Endothelial cell of umbilical vein (primary cell): ENCODE measurements around the gene SEMA4B. TPM values are rescaled to one million over a fixed set of nuclear protein-coding genes. Genes with fewer than 3 reads are reported as not detected.

ENCODE experiments used
- BruUV-seq: library from RNA; stranded (reverse); fragments of 400-500 nt; replicated peaks from 2 replicates; lab custom pipeline; 2021; lab: Mats Ljungman, UMichigan
- CTCF ChIA-PET: fragments of 300-600, 350-600 bp; sonication (Branson Sonifier 250); formaldehyde crosslinking; loops from one replicate; lab custom pipeline; 2021; ENCODE audit warnings: antibody characterized with exemption, inconsistent platforms; lab: Charles Lee
- POLR2A ChIA-PET: fragments of 300-600, 350-600 bp; sonication (Branson Sonifier 250); formaldehyde crosslinking; loops from one replicate; lab custom pipeline; 2021; ENCODE audit warnings: antibody characterized with exemption, inconsistent platforms; lab: Charles Lee
- DNase-seq: peaks from one replicate; pipeline ENCODE4 v3.0.0-alpha.2; 2011; ENCODE audit warnings: low read depth, low spot score
- FAIRE-seq: peaks from 2 replicates; lab custom pipeline; 2011; peaks lifted over from hg19 to GRCh38; lab: Jason Lieb, UNC
- H2AFZ ChIP-seq: 2 replicates; pipeline ENCODE4 v1.6.0; 2012; ENCODE audit warnings: low read depth, low read length, control low read depth, inconsistent platforms
- H3K27ac ChIP-seq: 2 replicates; pipeline ENCODE4 v1.5.1; 2011; ENCODE audit warnings: low read depth, mild to moderate bottlenecking, control low read depth, low read length, moderate library complexity; ENCODE audit not compliant: insufficient read depth
- H3K27me3 ChIP-seq, 2 experiments: 2 replicates each; pipeline versions ENCODE4 v1.6.0 to v1.6.1; 2011; ENCODE audit warnings: low read length in 2 of 2, mixed read lengths in 1 of 2; ENCODE audit not compliant: control insufficient read depth in 2 of 2, insufficient read depth in 2 of 2
- H3K36me3 ChIP-seq, 2 experiments: 2 replicates in 1 of 2; 3 replicates in 1 of 2; pipeline ENCODE4 v1.5.1; 2011; ENCODE audit warnings: low read length in 2 of 2, mild to moderate bottlenecking in 1 of 2, moderate library complexity in 1 of 2; ENCODE audit not compliant: control insufficient read depth in 2 of 2, insufficient read depth in 2 of 2; ENCODE audit errors: extremely low read depth in 1 of 2
- H3K4me1 ChIP-seq: 3 replicates; pipeline ENCODE4 v1.5.1; 2011; ENCODE audit warnings: mild to moderate bottlenecking, low read length; ENCODE audit not compliant: control insufficient read depth, insufficient read depth; ENCODE audit errors: extremely low read depth
- H3K4me2 ChIP-seq: 2 replicates; pipeline ENCODE4 v1.6.1; 2011; ENCODE audit warnings: low read length, control low read depth, mixed read lengths; ENCODE audit not compliant: insufficient read depth
- H3K4me3 ChIP-seq, 3 experiments: fragments of 200-600 bp in 1 of 3; sonication (generic), shearing (Covaris generic) in 1 of 3; replicated peaks in 1 of 3; 2 replicates each; pipeline ENCODE4 v1.5.1; 2011 to 2016; ENCODE audit warnings: control low read depth in 3 of 3, low read length in 3 of 3, mild to moderate bottlenecking in 2 of 3, inconsistent platforms in 1 of 3, low read depth in 1 of 3, moderate library complexity in 1 of 3; ENCODE audit not compliant: insufficient read depth in 1 of 3
- H3K79me2 ChIP-seq: 2 replicates; pipeline ENCODE4 v1.6.0; 2012; ENCODE audit warnings: low read length, inconsistent platforms; ENCODE audit not compliant: control insufficient read depth, insufficient read depth
- H3K9ac ChIP-seq: replicated peaks from 2 replicates; pipeline ENCODE3; 2011; ENCODE audit warnings: low read length, control low read depth; ENCODE audit not compliant: insufficient read depth; ENCODE audit errors: extremely low read depth
- H3K9me1 ChIP-seq: replicated peaks from 3 replicates; pipeline ENCODE4 v1.6.0; 2011; ENCODE audit warnings: mild to moderate bottlenecking, low read length; ENCODE audit not compliant: control insufficient read depth, insufficient read depth; ENCODE audit errors: extremely low read depth
- H3K9me3 ChIP-seq: replicated peaks from 2 replicates; pipeline ENCODE4 v1.5.1; 2012; ENCODE audit warnings: low read length, inconsistent platforms; ENCODE audit not compliant: control insufficient read depth, insufficient read depth
- H4K20me1 ChIP-seq: replicated peaks from 2 replicates; pipeline ENCODE3; 2011; ENCODE audit warnings: mild to moderate bottlenecking, low read length; ENCODE audit not compliant: control insufficient read depth, insufficient read depth; ENCODE audit errors: extremely low read depth
- FOS ChIP-seq: IDR thresholded peaks from 2 replicates; pipeline ENCODE4 v1.6.1; 2011; ENCODE audit warnings: mild to moderate bottlenecking, low read length, moderate library complexity, borderline replicate concordance; ENCODE audit not compliant: insufficient read depth
- GATA2 ChIP-seq: IDR thresholded peaks from 2 replicates; pipeline ENCODE4 v1.7.0; 2011; ENCODE audit warnings: low read depth, mild to moderate bottlenecking, moderate library complexity, mixed read lengths, low read length; ENCODE audit not compliant: insufficient read length, insufficient read depth
- dilution Hi-C: fragments of 300-500 bp; cut with MboI; formaldehyde crosslinking; loops from one replicate; pipeline ENCODE4 v1.15.0; 2019; ENCODE audit warnings: low sequenced_read_pairs; ENCODE audit not compliant: extremely low pct_ligation_motif_present
- intact Hi-C: fragments of 100-400 bp; cut with micrococcal nuclease; formaldehyde crosslinking; loops from one replicate; pipeline ENCODE4 v1.10.0; 2022
- polyA plus RNA-seq, 4 experiments: library from polyadenylated mRNA; depleted of rRNA in 3 of 4; stranded (reverse) in 3 of 4; unstranded in 1 of 4; fragments of >200 nt; gene quantifications; 2 replicates each; pipeline versions ENCODE4 v1.2.1 to v1.2.3, GENCODE V29; 2011 to 2012; ENCODE audit warnings: missing spikeins in 1 of 4
- total RNA-seq: library from RNA; stranded (reverse); gene quantifications from 2 replicates; pipeline ENCODE4 v1.2.3, GENCODE V29; 2021

The SEMA4B gene
- total and polyA plus RNA-seq, 2 donors (not counting 3 experiments of a cell fraction or from before 2014, with no cell fraction given), result 6.1 to 7.1 TPM

GRCh38 chr15:90177012-90177411 is 24.1 kb upstream of the SEMA4B start:
- H3K4me2 ChIP-seq, result no peak overlapping the region
- no peak overlapping the region for H3K4me3 ChIP-seq
- dilution Hi-C loops, result no loop called here
- no peaks in the 10 kb centered on the region for H3K79me2 ChIP-seq
- intact Hi-C loops, result no loop called here
- H3K4me1 ChIP-seq, result peaks cover 5% of the 10 kb centered on the region
- no peaks in the 10 kb centered on the region for H4K20me1 ChIP-seq
- peaks cover 0 to 2% of the 10 kb centered on the region in 2 experiments for H3K27me3 ChIP-seq
- no peaks in the 10 kb centered on the region for H3K36me3 ChIP-seq
- DNase-seq (no peak), FAIRE-seq (no peak)
- no peaks in the 10 kb centered on the region for H3K9me1 ChIP-seq
- no TSS peak for BruUV-seq
- ChIA-PET POLR2A (no interaction called here), CTCF (interaction anchor here (1.4 kb wide), 1 partner anchor 44 kb away, joined by 5 read pairs; no protein-coding TSS in a partner anchor)
- no peak overlapping the region for H3K27ac ChIP-seq
- TF ChIP-seq GATA2, result no peak
- TF ChIP-seq FOS, result no peak
- H3K9me3 ChIP-seq, result no peaks in the 10 kb centered on the region
- H3K9ac ChIP-seq, result no peak overlapping the region
- H2AFZ ChIP-seq, result no peak overlapping the region

- BruUV-seq, result no TSS peak
- ChIA-PET POLR2A (interaction anchor here (0.6 kb wide), 1 partner anchor 358 kb away, joined by 3 read pairs; no protein-coding TSS in a partner anchor), CTCF (interaction anchor here (0.8 to 1.6 kb wide), 4 partner anchors 8 to 43 kb away, joined by 3 to 4 read pairs (median 3); partner anchors contain the start of gene SEMA4B)
- FAIRE-seq (no peak), DNase-seq (no peak)
- Histone ChIP-seq H3K9me3 (no peaks in the 10 kb centered on the region), H2AFZ (no peak overlapping the region), H3K27me3 (peaks cover 0 to 2% of the 10 kb centered on the region in 2 experiments), H3K4me2 (no peak overlapping the region), H4K20me1 (no peaks in the 10 kb centered on the region), H3K4me1 (peaks cover 5% of the 10 kb centered on the region), H3K36me3 (no peaks in the 10 kb centered on the region), H3K9ac (no peak overlapping the region), H3K4me3 (no peak overlapping the region), H3K79me2 (no peaks in the 10 kb centered on the region), H3K27ac (no peak overlapping the region), H3K9me1 (no peaks in the 10 kb centered on the region)
- no peak for TF ChIP-seq FOS
- TF ChIP-seq GATA2, result no peak
- dilution Hi-C loops, result no loop called here
- intact Hi-C loops, result no loop called here
These were observed 22.4 kb upstream of the SEMA4B start for GRCh38 chr15:90178468-90179435.
